HepG2 (cell line): ENCODE data around the gene GYS1. TPM values are rescaled to one million over a fixed set of nuclear protein-coding genes. Genes with fewer than 3 reads are reported as not detected.

Source experiments
- GABPB1 ChIP-seq: IDR thresholded peaks from 2 replicates; pipeline ENCODE4 v1.6.1; 2016; ENCODE audit warnings: mild to moderate bottlenecking, missing genetic modification reagents, moderate library complexity, missing compliant biosample characterization
- YEATS4 ChIP-seq: sonication (generic); formaldehyde crosslinking; IDR thresholded peaks from 2 replicates; pipeline ENCODE4 v1.4.0; 2020; ENCODE audit warnings: missing genetic modification reagents, borderline replicate concordance
- ZBTB21 ChIP-seq: sonication (generic); formaldehyde crosslinking; IDR thresholded peaks from 2 replicates; pipeline ENCODE4 v1.4.0; 2020; ENCODE audit warnings: missing genetic modification reagents
- ZEB1 ChIP-seq: IDR thresholded peaks from 2 replicates; pipeline ENCODE4 v1.6.1; 2012; ENCODE audit warnings: mild to moderate bottlenecking, low read depth, inconsistent platforms; ENCODE audit not compliant: insufficient replicate concordance
- polyA plus RNA-seq, 8 experiments: library from polyadenylated mRNA; depleted of rRNA in 3 of 8; stranded (reverse) in 7 of 8; unstranded in 1 of 8; fragments of >200 nt; fragmentation: Illumina TruSeq in 4 of 8; extraction: Trizol in 4 of 8; gene quantifications; 2 replicates each; pipeline versions ENCODE4 v1.2.1 to v1.2.3, GENCODE V29; 2011 to 2016; ENCODE audit warnings: low read depth in 4 of 8, missing spikeins in 1 of 8, mixed read lengths in 1 of 8; ENCODE audit not compliant: insufficient read depth in 1 of 8
- total RNA-seq, 5 experiments: library from RNA; depleted of rRNA; stranded (reverse); fragments of >200 nt; fragmentation: Illumina TruSeq; extraction: Trizol; gene quantifications; 2 replicates each; pipeline ENCODE4 v1.2.3, GENCODE V29; 2016; ENCODE audit warnings: low read depth in 1 of 5
- TF ChIP-seq, protein P1 (sequence below): sonication (generic); formaldehyde crosslinking; IDR thresholded peaks from 2 replicates; pipeline ENCODE4 v1.5.1; 2020; ENCODE audit warnings: mild to moderate bottlenecking, missing genetic modification reagents, moderate library complexity
- TF ChIP-seq, protein P2 (sequence below): sonication (generic); formaldehyde crosslinking; IDR thresholded peaks from 2 replicates; pipeline ENCODE4 v1.4.0; 2020; ENCODE audit warnings: low read depth, missing genetic modification reagents

The GYS1 gene
- total and polyA plus RNA-seq, 2 of the 13 experiments (the other 11 are each of a cell fraction or from before 2014, with no cell fraction given) = 18.4 to 42.1 TPM

DNA sequence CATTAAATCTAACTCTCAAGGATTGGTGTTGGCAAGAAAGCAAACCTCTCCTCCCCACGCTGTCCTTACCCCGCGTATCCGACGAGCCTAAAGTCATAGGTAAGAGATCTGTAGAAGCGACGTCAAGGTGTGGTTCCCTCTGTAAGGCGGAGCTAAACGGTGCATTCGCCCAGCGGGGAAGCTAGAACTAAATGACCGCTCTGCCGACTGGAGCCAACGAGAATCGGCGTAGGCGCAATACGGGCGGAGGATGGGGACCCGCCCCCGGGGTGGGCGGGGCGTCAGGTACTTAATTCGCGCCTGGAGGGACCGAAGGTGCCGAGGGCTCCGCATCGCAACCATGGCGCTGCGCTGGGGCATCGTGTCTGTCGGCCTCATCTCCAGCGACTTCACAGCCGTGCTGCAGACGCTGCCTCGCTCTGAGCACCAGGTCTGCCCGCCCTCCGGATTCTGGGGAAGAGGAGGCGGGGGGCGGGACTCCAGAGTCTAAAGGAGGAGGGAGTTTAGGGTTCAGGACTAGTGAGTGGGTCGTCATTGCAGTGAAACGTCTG, 59.7 kb downstream of the GYS1 start, which contains the start of gene DHDH (continued):
- TF ChIP-seq, protein P1, sequence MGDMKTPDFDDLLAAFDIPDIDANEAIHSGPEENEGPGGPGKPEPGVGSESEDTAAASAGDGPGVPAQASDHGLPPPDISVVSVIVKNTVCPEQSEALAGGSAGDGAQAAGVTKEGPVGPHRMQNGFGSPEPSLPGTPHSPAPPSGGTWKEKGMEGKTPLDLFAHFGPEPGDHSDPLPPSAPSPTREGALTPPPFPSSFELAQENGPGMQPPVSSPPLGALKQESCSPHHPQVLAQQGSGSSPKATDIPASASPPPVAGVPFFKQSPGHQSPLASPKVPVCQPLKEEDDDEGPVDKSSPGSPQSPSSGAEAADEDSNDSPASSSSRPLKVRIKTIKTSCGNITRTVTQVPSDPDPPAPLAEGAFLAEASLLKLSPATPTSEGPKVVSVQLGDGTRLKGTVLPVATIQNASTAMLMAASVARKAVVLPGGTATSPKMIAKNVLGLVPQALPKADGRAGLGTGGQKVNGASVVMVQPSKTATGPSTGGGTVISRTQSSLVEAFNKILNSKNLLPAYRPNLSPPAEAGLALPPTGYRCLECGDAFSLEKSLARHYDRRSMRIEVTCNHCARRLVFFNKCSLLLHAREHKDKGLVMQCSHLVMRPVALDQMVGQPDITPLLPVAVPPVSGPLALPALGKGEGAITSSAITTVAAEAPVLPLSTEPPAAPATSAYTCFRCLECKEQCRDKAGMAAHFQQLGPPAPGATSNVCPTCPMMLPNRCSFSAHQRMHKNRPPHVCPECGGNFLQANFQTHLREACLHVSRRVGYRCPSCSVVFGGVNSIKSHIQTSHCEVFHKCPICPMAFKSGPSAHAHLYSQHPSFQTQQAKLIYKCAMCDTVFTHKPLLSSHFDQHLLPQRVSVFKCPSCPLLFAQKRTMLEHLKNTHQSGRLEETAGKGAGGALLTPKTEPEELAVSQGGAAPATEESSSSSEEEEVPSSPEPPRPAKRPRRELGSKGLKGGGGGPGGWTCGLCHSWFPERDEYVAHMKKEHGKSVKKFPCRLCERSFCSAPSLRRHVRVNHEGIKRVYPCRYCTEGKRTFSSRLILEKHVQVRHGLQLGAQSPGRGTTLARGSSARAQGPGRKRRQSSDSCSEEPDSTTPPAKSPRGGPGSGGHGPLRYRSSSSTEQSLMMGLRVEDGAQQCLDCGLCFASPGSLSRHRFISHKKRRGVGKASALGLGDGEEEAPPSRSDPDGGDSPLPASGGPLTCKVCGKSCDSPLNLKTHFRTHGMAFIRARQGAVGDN (CRISPR knock-in tag) = peak; percentile 82
- TF ChIP-seq ZBTB21 (CRISPR knock-in tag) = no peak
- peak; percentile 38 for TF ChIP-seq ZEB1
- TF ChIP-seq YEATS4 (CRISPR knock-in tag) = 0 out of 2 replicates have a peak, but pooled peaks have one; percentile 38
- TF ChIP-seq, protein P2, sequence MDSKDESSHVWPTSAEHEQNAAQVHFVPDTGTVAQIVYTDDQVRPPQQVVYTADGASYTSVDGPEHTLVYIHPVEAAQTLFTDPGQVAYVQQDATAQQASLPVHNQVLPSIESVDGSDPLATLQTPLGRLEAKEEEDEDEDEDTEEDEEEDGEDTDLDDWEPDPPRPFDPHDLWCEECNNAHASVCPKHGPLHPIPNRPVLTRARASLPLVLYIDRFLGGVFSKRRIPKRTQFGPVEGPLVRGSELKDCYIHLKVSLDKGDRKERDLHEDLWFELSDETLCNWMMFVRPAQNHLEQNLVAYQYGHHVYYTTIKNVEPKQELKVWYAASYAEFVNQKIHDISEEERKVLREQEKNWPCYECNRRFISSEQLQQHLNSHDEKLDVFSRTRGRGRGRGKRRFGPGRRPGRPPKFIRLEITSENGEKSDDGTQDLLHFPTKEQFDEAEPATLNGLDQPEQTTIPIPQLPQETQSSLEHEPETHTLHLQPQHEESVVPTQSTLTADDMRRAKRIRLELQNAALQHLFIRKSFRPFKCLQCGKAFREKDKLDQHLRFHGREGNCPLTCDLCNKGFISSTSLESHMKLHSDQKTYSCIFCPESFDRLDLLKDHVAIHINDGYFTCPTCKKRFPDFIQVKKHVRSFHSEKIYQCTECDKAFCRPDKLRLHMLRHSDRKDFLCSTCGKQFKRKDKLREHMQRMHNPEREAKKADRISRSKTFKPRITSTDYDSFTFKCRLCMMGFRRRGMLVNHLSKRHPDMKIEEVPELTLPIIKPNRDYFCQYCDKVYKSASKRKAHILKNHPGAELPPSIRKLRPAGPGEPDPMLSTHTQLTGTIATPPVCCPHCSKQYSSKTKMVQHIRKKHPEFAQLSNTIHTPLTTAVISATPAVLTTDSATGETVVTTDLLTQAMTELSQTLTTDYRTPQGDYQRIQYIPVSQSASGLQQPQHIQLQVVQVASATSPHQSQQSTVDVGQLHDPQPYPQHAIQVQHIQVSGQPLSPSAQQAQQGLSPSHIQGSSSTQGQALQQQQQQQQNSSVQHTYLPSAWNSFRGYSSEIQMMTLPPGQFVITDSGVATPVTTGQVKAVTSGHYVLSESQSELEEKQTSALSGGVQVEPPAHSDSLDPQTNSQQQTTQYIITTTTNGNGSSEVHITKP (CRISPR knock-in tag) = no peak
- peak; percentile 47; the same call in 1 of the 2 replicates for TF ChIP-seq GABPB1 (CRISPR knock-in tag)
